Spleen (tissue), 7 donors: ENCODE measurements around the gene TMEM269.

Experiments
- POLR2A ChIP-seq, 3 donors: fragments of 450-650 bp; IDR thresholded peaks; one replicate each; pipeline ENCODE4 v1.5.1; 2017; ENCODE audit warnings: antibody characterized with exemption in 3 of 3, mild to moderate bottlenecking in 1 of 3
- POLR2AphosphoS5 ChIP-seq, 3 donors: sonication (generic); formaldehyde crosslinking; IDR thresholded peaks; one replicate each; pipeline ENCODE4 v1.5.1; 2017; ENCODE audit warnings: antibody characterized with exemption in 3 of 3
- TF ChIP-seq, protein P1 (sequence below), 11 experiments: fragments of 200-600 bp in 7 of 11; fragments of 450-650 bp in 4 of 11; sonication (generic) in 4 of 11; IDR thresholded peaks in 8 of 11; conservative IDR thresholded peaks in 3 of 11; 1 replicate in 7 of 11; 2 replicates in 4 of 11; pipeline versions ENCODE4 v1.4.0 to v1.8.0; 2016 to 2021; ENCODE audit warnings: antibody characterized with exemption in 11 of 11, inconsistent platforms in 4 of 11, mild to moderate bottlenecking in 1 of 11
- donor health status: DM: no; HTN: no; CAD: no; lungs with moderate emphysema.
- donor health status: DM: no; HTN: no; CAD: no.
- donor health status: DM: no; HTN: no; CAD: no.

DNA sequence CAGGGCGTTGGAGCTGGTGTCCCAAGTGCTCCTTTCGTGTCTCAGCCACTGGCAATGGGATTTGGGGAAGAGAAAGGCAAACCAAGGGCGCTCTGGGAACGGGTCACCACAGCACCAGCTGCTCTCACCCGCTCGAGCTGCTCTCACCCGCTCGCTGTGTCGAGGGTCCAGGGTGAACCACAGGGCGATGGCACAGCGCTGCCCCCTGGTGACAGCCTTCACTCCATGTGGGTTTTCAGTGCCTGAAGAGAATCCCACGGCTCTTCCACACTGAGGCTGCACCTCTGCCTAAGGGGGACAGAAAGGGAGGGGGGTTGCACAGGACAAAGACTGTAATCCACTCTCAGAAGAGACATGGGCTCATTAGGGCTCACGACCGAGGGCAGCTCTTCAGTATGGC lies 37.7 kb upstream of the TMEM269 start:
- TF ChIP-seq POLR2AphosphoS5 (IDR thresholded peaks at IDR 0.05) (peak; percentile 21 to 52 (median 23)), POLR2A (IDR thresholded peaks at IDR 0.05) (no peak)
- TF ChIP-seq, protein P1, sequence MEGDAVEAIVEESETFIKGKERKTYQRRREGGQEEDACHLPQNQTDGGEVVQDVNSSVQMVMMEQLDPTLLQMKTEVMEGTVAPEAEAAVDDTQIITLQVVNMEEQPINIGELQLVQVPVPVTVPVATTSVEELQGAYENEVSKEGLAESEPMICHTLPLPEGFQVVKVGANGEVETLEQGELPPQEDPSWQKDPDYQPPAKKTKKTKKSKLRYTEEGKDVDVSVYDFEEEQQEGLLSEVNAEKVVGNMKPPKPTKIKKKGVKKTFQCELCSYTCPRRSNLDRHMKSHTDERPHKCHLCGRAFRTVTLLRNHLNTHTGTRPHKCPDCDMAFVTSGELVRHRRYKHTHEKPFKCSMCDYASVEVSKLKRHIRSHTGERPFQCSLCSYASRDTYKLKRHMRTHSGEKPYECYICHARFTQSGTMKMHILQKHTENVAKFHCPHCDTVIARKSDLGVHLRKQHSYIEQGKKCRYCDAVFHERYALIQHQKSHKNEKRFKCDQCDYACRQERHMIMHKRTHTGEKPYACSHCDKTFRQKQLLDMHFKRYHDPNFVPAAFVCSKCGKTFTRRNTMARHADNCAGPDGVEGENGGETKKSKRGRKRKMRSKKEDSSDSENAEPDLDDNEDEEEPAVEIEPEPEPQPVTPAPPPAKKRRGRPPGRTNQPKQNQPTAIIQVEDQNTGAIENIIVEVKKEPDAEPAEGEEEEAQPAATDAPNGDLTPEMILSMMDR (IDR thresholded peaks at IDR 0.05 in 8 of 11, conservative IDR thresholded peaks at IDR 0.05 in 3 of 11): peak in 10 of 11 experiments; percentile 35 to 69 (median 56)
